ENCODE measurements around the gene KPTN. TPM values are rescaled to one million over a fixed set of nuclear protein-coding genes. Genes with fewer than 3 reads are reported as not detected.

KPTN gene
- total and polyA plus RNA-seq, 7 experiments from 2014 or later = 4.4 to 9.2 (median 6.7) TPM

Other genes starting within 250 kb of the KPTN start
- gene CCDC9, start 227.7 kb downstream of the KPTN start, total RNA-seq = 10 to 100 TPM; 41.9 to 80.0 (median 51.4) TPM
- 10 to 100 TPM in 1 of 2 donors, 1 to 10 TPM in 1; 8.5 to 13.0 TPM for gene CCDC9, start 227.7 kb downstream of the KPTN start, polyA plus RNA-seq
- 10 to 100 TPM; 11.6 to 21.7 (median 16.7) TPM for gene INAFM1, start 209.3 kb downstream of the KPTN start, total RNA-seq
- 1 to 10 TPM; 2.3 to 3.0 TPM for gene INAFM1, start 209.3 kb downstream of the KPTN start, polyA plus RNA-seq
- gene C5AR1, start 174.4 kb downstream of the KPTN start, total RNA-seq = 100 to 1,000 TPM in 1 of 5 experiments, 10 to 100 TPM in 1, 1 to 10 TPM in 3; 3.7 to 205 (median 7.0) TPM
- under 1 TPM in 1 of 2 donors, not detected in 1; 0.14 TPM for gene C5AR1, start 174.4 kb downstream of the KPTN start, polyA plus RNA-seq
- 10 to 100 TPM in 1 of 5 experiments, 1 to 10 TPM in 1, under 1 TPM in 3; 0.14 to 16.8 (median 0.34) TPM for gene C5AR2, start 152.0 kb downstream of the KPTN start, total RNA-seq
- gene C5AR2, start 152.0 kb downstream of the KPTN start, polyA plus RNA-seq = not detected
- 10 to 100 TPM; 15.6 to 31.6 (median 29.5) TPM for gene DHX34, start 134.9 kb downstream of the KPTN start, total RNA-seq
- 10 to 100 TPM in 1 of 2 donors, 1 to 10 TPM in 1; 3.7 to 14.2 TPM for gene DHX34, start 134.9 kb downstream of the KPTN start, polyA plus RNA-seq
- gene MEIS3, start 64.7 kb downstream of the KPTN start, total RNA-seq = under 1 TPM in 1 of 5 experiments, not detected in 4; 0.17 TPM
- gene MEIS3, start 64.7 kb downstream of the KPTN start, polyA plus RNA-seq = not detected
- under 1 TPM in 3 of 5 experiments, not detected in 2; 0.05 to 0.19 (median 0.19) TPM for gene SLC8A2, start 12.3 kb downstream of the KPTN start, total RNA-seq
- not detected for gene SLC8A2, start 12.3 kb downstream of the KPTN start, polyA plus RNA-seq
- gene NAPA, start 30.8 kb upstream of the KPTN start, total RNA-seq = 100 to 1,000 TPM in 3 of 5 experiments, 10 to 100 TPM in 2; 86.2 to 136 (median 107) TPM
- 100 to 1,000 TPM in 1 of 2 donors, 10 to 100 TPM in 1; 89.9 to 118 TPM for gene NAPA, start 30.8 kb upstream of the KPTN start, polyA plus RNA-seq
- gene ZNF541, start 88.9 kb upstream of the KPTN start, total RNA-seq = 1 to 10 TPM in 2 of 5 experiments, under 1 TPM in 3; 0.36 to 1.5 (median 0.95) TPM
- under 1 TPM in 1 of 2 donors, not detected in 1; 0.58 TPM for gene ZNF541, start 88.9 kb upstream of the KPTN start, polyA plus RNA-seq
- gene BICRA, start 124.9 kb upstream of the KPTN start, total RNA-seq = 10 to 100 TPM; 18.6 to 36.6 (median 33.5) TPM
- gene BICRA, start 124.9 kb upstream of the KPTN start, polyA plus RNA-seq = 1 to 10 TPM in 1 of 2 donors, under 1 TPM in 1; 0.95 to 1.4 TPM
- gene EHD2, start 229.2 kb upstream of the KPTN start, total RNA-seq = under 1 TPM in 3 of 5 experiments, not detected in 2; 0.15 to 0.37 (median 0.19) TPM
- not detected for gene EHD2, start 229.2 kb upstream of the KPTN start, polyA plus RNA-seq

Measured in naive thymus-derived CD4-positive, alpha-beta T cell (primary cell).